Right lobe of liver (tissue), 4 donors: Measurements from ENCODE around the gene LMBR1L.

ENCODE experiments used
- POLR2A ChIP-seq: fragments of 450-650 bp; IDR thresholded peaks from one replicate; pipeline ENCODE4 v1.6.1; 2017; ENCODE audit warnings: antibody characterized with exemption, mild to moderate bottlenecking
- TF ChIP-seq, protein P1 (sequence below), 4 donors: fragments of 200-600 bp in 3 of 4; fragments of 450-650 bp in 1 of 4; IDR thresholded peaks; one replicate each; pipeline versions ENCODE4 v1.5.1 to v1.8.0; 2016 to 2022; ENCODE audit warnings: antibody characterized with exemption in 4 of 4, mild to moderate bottlenecking in 2 of 4
- donor health status: DM: no; HTN: no; CAD: no.
- donor health status: DM: no; HTN: no; CAD: no.
- donor health status: DM: no; HTN: yes; CAD: no.

GRCh38 chr12:49138999-49139398, 28.4 kb upstream of the LMBR1L start:
- TF ChIP-seq, protein P1, sequence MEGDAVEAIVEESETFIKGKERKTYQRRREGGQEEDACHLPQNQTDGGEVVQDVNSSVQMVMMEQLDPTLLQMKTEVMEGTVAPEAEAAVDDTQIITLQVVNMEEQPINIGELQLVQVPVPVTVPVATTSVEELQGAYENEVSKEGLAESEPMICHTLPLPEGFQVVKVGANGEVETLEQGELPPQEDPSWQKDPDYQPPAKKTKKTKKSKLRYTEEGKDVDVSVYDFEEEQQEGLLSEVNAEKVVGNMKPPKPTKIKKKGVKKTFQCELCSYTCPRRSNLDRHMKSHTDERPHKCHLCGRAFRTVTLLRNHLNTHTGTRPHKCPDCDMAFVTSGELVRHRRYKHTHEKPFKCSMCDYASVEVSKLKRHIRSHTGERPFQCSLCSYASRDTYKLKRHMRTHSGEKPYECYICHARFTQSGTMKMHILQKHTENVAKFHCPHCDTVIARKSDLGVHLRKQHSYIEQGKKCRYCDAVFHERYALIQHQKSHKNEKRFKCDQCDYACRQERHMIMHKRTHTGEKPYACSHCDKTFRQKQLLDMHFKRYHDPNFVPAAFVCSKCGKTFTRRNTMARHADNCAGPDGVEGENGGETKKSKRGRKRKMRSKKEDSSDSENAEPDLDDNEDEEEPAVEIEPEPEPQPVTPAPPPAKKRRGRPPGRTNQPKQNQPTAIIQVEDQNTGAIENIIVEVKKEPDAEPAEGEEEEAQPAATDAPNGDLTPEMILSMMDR (IDR thresholded peaks at IDR 0.05): no peak
- TF ChIP-seq POLR2A: no peak
